HG03064 (cell line): ENCODE data around the gene PRXL2B.

Source experiments
- ATAC-seq: cut with Tn5 transposase; IDR thresholded peaks from one replicate; pipeline ENCODE4 v1.9.1; 2021; ENCODE audit warnings: low read depth; ENCODE audit not compliant: unreplicated experiment

PRXL2B gene

GRCh38 chr1:2596530-2597333 is 10.2 kb downstream of the PRXL2B start:
- ATAC-seq: no peak

GRCh38 chr1:2597441-2598328 is 11.1 kb downstream of the PRXL2B start:
- ATAC-seq: no peak

DNA sequence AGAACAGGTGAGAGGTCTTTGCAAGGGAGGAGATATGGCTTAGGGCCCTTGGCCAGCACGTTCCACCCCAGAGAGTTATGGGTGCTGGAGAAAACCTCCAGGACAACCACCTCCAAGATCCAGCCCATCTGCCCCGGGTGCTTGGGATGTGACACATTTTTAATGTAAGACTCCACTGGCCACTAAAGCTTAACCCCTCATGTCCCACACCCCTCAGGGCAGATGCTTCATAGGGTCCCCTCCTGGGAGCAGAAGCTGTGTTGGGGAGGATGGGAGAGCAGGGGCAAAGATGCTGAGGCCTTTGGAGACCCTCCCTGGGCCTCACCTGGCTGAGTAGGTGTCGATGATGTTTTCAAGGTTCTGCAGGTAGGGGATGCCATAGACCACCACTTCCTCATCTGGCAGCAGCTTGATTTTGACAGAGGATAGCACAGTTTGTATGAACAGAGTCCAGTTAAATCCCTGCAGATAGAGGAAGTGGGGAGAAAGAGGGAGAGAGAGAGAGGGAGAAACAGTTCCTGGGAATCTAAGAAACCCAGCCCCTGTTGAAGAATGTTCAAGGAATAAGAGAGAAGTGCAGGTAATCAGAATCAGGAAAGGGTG is 11.9 kb downstream of the PRXL2B start:
- no peak for ATAC-seq

DNA sequence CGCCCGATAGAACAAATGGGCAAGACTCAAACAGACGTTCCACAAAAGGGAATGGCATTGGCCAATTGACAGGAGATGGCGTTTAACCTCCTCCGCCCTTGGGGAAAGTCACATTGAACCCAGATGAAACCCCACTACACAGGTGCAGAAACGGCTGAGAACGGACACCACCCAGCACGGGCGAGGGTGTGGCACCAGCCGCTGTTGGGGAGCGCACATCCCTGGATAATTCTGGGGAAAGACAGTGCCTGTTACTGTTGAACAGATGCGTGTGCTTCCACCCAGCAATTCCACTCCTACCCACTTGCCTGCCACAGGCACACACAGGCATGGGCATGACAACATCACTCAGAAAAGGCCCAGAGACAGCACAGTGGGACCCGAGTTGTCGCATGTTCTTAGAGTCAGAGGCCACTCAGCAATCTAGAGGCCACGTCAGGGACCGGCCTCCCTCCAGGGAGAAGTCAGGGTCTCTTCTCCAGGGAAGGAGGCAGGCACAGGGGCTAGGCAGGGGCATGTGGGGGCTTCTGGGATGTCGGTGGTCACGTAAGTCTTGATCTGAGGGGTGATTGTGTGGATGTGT is 15.2 kb downstream of the PRXL2B start:
- no peak for ATAC-seq

GRCh38 chr1:2602311-2602835 is 15.8 kb downstream of the PRXL2B start:
- ATAC-seq: no peak

DNA sequence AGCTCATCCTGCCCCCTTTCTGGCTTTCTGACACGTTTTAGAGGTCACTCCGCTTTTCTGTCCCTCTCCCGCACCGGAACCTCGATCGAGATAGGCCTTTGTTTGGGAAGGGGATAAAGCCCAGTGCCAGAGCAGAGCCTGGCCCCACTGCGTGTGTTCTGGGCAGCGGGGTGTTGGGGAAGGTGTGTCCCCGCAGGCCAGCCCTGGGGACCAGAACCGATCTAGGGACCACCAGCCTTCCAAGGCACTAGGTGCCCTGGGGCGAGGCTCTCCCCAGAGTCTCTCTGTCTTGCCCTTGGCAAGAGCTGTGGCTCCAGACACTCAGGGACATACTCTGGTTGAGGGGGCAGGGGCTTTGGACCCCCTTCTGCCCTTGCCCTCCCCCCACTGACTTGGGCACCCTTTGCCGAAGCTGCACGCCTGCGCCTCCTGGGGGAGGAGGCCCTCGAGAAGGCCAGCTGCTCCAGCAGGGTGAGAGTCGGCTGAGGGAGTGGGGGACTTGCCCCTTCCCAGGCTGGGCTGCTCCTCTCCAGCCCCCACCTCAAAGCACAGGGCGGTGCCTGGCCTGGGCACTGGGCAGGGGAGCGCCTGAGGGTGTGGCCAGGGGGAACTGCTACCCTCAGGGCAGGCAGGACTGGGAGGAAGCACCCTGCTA is 16.4 kb downstream of the PRXL2B start:
- ATAC-seq: no peak

DNA sequence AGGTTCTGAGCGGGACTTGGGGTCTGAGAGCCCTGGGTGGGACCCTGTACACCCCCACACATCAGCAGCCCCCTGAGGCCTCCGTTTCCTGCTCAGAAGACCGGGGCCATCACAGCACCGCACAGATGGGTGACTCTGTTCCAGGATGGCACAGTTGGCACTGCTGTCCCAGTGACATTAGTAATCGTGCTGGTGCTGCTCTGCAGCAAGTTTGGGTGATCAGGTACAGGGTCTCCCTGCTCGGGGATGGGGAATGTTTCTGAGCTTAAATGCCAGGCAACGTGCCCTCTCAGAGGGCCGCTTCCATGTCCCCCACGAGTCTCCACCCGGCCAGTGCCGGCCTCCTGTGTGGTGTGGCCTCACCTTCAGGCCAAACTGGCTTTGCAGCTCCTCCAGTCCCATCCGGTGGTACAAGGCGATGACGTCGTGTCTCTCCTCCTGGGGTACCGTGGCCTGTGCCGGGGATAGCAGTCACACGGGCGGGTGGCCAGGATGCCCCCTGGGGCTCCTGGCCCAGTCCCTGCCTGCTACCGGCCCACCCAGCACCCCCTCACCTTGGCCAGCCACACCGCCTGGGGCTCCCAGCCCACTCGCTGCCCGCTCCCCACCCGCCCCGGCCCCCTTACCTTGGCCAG is 17.1 kb downstream of the PRXL2B start:
- ATAC-seq: no peak

- ATAC-seq: no peak
These were observed 17.7 kb downstream of the PRXL2B start for GRCh38 chr1:2604156-2604843.

DNA sequence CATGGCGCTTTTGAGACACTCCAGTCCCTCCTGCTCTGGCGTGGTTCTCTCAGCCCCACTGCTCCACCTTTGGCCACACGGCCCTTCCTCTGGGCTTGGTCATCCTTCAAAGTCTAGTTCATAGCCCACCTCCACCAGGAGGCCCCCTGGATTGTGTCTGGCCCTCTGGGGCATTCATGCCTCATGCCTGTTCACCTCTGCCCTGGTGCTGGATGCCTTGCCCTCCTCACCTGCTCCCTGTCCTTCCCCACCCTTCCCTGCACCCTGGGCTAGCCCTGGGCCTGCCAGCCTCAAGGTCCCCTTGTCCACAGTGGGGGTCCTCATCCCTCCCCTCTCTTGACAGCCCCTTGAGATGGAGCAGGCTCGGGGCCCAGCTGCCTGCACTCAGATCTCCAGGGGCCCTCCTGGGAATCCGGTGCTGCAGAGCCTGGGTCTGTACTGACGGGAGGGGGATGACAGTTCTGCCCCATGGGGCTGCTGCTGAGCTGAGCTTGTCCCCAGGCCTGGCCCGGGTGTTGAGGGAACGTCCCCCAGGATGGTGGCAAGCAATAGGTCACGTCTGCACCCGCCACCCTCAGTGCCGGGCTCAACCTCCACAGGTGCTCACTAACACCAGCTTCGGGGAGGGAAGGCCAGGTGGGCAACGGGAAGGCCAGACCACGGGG is 18.4 kb downstream of the PRXL2B start:
- no peak for ATAC-seq

DNA sequence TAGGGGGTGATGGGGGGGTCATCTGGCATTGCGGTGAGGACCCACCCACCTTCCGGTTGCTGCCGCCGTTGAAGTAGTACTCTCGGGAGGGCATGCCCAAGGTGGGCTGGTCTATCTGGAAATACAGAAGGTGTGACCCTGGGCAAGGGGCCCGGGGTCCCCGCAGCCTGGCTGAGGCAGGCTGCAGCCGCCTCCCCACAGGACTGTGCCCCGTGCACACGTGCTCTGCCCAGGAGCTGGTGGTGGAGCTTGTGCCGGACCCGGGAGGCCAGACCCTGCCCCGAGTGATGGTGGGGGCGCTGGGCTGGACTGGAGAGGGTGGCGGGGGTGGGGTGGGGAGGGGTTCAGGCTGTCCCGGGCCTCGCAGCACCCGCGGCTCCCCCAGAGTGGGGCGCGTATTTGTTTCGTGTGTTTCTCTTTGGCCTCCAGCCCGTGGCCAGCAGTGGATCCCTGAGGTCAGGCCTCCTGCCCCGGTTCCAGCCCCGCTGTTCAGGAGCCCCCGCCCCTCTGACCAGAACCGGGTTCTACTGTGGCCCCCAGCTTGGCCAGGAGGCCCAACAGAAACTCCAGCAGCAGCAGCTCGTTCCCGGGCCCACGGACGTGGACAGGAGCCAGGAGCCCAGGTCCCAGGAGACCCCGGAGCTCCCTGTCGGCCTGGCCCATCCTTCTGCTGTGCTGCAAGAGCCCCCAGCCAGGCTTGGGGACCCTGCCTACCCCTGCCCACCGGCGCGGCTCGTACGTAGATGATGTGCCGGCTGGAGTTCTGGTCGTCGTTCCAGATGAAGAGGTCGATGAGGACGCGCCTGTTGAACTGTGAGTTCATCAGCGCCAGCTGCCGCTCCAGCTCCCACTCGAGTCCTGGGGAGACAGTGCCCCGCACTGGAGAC is 19.2 kb downstream of the PRXL2B start:
- no peak for ATAC-seq

DNA sequence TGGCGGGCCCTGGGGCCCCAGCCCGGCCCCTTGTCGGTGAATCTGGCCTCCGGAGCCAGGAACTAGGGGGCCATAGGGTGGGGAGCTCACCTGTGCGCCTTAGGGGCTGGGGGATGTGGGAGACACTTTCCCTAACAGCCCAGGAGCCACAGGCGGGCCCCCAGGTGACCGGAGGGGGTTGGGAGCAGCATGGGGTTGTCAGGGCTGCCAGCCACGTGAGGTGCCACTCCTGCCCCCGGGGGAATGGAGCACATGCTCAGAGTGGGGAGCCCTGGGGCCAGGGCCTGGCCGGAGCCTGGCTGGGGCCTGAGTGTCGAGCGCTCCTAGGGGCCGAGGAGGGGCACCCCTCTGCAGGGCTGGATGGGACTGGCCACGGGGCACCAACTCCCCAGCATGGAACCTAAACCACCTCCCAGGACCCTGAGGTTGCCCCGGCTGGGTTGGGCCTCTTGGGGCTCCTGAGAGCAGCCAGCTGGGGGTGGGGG is 19.9 kb downstream of the PRXL2B start:
- no peak for ATAC-seq

- no peak for ATAC-seq
These were observed 20.5 kb downstream of the PRXL2B start for GRCh38 chr1:2606881-2607621.

- no peak for ATAC-seq
These were observed 21.1 kb downstream of the PRXL2B start for GRCh38 chr1:2607641-2608091.

- ATAC-seq: no peak
These were observed 22.9 kb downstream of the PRXL2B start for GRCh38 chr1:2609319-2610035.

- no peak for ATAC-seq
These were observed 23.7 kb downstream of the PRXL2B start for GRCh38 chr1:2610036-2610959.
